Measurements from ENCODE around the gene CRB3.

DNA sequence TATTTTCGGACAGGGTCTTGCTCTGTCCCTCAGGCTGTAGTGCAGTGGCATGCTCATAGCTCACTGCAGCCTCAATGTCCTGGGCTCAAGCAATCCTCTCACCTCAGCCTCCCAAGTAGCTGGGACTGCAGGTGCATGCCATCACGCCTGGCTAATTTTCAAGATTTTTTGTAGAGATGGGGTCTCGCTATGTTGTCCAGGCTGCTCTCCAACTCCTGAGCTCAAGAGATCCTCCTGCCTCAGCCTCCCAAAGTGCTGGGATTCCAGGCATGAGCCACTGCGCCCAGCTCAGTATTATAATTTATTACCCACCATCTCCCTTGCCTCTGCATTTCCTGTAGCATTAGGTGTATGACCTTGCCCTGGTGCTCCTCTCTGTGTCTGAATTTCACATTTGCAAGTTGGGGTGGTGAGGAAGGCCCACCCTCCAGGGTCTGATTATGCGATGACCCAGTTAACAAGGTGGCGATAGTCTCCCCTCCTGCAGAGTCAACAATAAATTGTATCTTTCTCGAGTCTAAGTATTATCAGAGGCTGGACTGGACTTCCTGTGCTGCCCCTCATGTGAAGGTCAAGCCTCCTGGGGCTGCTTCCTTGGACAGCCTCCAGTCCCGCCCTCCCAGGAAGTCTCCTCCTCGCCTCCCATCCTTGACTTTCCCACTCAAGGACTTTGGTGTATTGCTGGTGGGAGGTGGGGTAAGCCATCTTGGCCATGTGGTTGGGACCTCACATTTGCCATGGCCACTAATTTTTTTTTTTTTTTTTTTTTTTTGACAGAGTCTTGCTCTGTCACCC, 39.5 kb downstream of the CRB3 start:
- TF ChIP-seq, protein P1, sequence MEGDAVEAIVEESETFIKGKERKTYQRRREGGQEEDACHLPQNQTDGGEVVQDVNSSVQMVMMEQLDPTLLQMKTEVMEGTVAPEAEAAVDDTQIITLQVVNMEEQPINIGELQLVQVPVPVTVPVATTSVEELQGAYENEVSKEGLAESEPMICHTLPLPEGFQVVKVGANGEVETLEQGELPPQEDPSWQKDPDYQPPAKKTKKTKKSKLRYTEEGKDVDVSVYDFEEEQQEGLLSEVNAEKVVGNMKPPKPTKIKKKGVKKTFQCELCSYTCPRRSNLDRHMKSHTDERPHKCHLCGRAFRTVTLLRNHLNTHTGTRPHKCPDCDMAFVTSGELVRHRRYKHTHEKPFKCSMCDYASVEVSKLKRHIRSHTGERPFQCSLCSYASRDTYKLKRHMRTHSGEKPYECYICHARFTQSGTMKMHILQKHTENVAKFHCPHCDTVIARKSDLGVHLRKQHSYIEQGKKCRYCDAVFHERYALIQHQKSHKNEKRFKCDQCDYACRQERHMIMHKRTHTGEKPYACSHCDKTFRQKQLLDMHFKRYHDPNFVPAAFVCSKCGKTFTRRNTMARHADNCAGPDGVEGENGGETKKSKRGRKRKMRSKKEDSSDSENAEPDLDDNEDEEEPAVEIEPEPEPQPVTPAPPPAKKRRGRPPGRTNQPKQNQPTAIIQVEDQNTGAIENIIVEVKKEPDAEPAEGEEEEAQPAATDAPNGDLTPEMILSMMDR (conservative IDR thresholded peaks at IDR 0.05): no peak
- no peak for TF ChIP-seq ZFX (IDR thresholded peaks at IDR 0.05)
